GM06990 (cell line): ENCODE results near the gene WWP2.

Experiments used
- DNase-seq: peaks from one replicate; pipeline ENCODE4 v3.0.0-alpha.2; 2011; ENCODE audit not compliant: insufficient read length; ENCODE audit errors: extremely low read depth
- H3K27me3 ChIP-seq: replicated peaks from 2 replicates; pipeline ENCODE4 v1.6.0; 2011; ENCODE audit warnings: low read length; ENCODE audit not compliant: control insufficient read depth, insufficient read depth
- H3K36me3 ChIP-seq: 2 replicates; pipeline ENCODE4 v1.5.1; 2011; ENCODE audit warnings: low read length; ENCODE audit not compliant: control insufficient read depth, insufficient read depth
- H3K4me3 ChIP-seq: replicated peaks from 2 replicates; pipeline ENCODE4 v1.5.1; 2011; ENCODE audit warnings: low read depth, mild to moderate bottlenecking, control low read depth, low read length
- CTCF ChIP-seq: IDR thresholded peaks from 2 replicates; pipeline ENCODE4 v1.5.1; 2011; ENCODE audit warnings: low read length, control low read depth, mild to moderate bottlenecking, inconsistent platforms; ENCODE audit not compliant: insufficient read depth, poor library complexity, severe bottlenecking

The WWP2 gene

GRCh38 chr16:69744363-69745231, 17.5 kb upstream of the WWP2 start:
- no peak for DNase-seq
- no peak overlapping the region for H3K4me3 ChIP-seq
- H3K36me3 ChIP-seq, result peaks cover 50% of the 10 kb centered on the region
- TF ChIP-seq CTCF, result no peak
- no peaks in the 10 kb centered on the region for H3K27me3 ChIP-seq

DNA sequence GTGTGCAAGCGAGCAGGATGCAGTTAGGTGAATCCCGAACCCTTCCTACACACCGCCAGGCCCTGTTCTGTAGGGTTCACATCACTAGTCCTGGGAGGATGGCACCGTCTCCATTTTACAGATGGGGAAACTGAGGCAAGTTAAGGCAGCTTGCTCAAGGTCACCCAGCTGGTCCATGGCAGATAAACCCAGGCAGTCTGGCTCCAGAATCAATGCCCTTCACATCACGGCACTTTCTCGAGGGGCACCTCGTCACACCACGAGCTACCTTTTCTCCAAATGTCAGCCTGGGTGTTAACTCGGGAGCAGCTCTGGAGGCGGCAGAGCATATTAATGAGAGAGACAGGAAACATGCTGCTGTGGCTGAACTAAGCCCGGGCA, 16.9 kb upstream of the WWP2 start:
- no peak for TF ChIP-seq CTCF
- peaks cover 50% of the 10 kb centered on the region for H3K36me3 ChIP-seq
- H3K4me3 ChIP-seq, result no peak overlapping the region
- no peaks in the 10 kb centered on the region for H3K27me3 ChIP-seq
- DNase-seq, result no peak

DNA sequence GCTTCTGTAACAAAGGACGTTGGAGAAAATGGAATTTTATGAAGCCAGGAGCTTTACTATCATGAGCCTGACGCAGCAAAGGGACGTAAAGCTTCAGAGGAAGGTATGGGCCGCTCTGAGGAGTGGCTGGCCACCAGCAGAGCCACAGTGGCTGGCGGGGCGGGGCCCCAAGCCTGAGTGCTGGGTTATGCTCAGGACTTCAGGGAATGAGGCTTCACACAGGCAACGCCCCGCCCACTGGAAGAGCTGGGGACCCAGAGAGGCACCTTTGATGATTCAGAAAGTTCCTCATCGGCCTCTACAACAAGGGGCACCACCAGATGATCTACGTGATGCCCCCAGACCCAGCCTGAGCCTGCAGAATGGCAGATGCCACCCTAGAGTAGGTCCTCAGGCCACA, 16.2 kb upstream of the WWP2 start:
- peaks cover 48% of the 10 kb centered on the region for H3K36me3 ChIP-seq
- TF ChIP-seq CTCF, result no peak
- H3K27me3 ChIP-seq, result no peaks in the 10 kb centered on the region
- no peak overlapping the region for H3K4me3 ChIP-seq
- no peak for DNase-seq

DNA sequence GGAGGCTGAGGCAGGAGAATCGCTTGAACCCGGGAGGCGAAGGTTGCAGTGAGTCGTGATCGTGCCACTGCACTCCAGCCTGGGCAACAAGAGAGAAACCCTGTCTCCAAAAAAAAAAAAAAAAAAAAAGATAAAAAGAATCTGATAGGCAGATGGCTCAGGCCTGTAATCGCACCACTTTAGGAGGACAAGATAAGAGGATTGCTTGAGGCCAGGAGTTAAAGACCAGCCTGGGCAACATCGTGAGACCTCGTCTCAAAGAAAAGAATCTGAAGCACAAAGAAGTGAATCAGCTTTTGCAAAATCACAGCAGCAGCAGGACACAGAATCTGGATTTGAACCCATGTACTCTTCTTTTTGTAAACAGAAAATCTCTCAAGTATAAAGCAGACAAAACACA, 15.0 kb upstream of the WWP2 start:
- Histone ChIP-seq H3K36me3 (peaks cover 42% of the 10 kb centered on the region), H3K27me3 (no peaks in the 10 kb centered on the region), H3K4me3 (no peak overlapping the region)
- no peak for TF ChIP-seq CTCF
- no peak for DNase-seq

GRCh38 chr16:69748694-69749345, 13.3 kb upstream of the WWP2 start:
- DNase-seq, result no peak

More at GRCh38 chr16:69748694-69749345, 13.3 kb upstream of the WWP2 start:
- H3K4me3 ChIP-seq, result no peak overlapping the region
- H3K27me3 ChIP-seq, result no peaks in the 10 kb centered on the region
- TF ChIP-seq CTCF, result no peak
- peaks cover 32% of the 10 kb centered on the region for H3K36me3 ChIP-seq
